ENCODE measurements around the gene TSSK1B.

- no peak for TF ChIP-seq POLR2AphosphoS5 (IDR thresholded peaks at IDR 0.05; ENCODE audit: low read depth, low read length)
- TF ChIP-seq POLR2A (IDR thresholded peaks at IDR 0.05; ENCODE audit: low read depth, low read length), result no peak
- TF ChIP-seq TAF1 (IDR thresholded peaks at IDR 0.05; ENCODE audit: borderline replicate concordance, low read depth, low read length), result no peak
Observed at GRCh38 chr5:113425909-113426308, 8.9 kb downstream of the TSSK1B start.

Measured in GM12892 (cell line).